ENCODE data around the gene PRDM5. TPM values are rescaled to one million over a fixed set of nuclear protein-coding genes. Genes with fewer than 3 reads are reported as not detected.

Gene PRDM5
- total RNA-seq, 1 donor from 2014 or later: 6.5 TPM

- H3K4me3 Mint-ChIP-seq (ENCODE audit: unreplicated experiment): no peak overlapping the region
- Histone ChIP-seq H3K9me3 (ENCODE audit: insufficient read depth, low read depth, low read length) (no peaks in the 10 kb centered on the region), H2AFZ (ENCODE audit: low read depth, low read length) (no peak overlapping the region), H3K4me1 (ENCODE audit: insufficient read depth, low read length) (no peaks in the 10 kb centered on the region), H3K27me3 (ENCODE audit: insufficient read depth, low read length) (no peaks in the 10 kb centered on the region), H3K4me2 (ENCODE audit: low read length) (no peak overlapping the region), H3K9ac (ENCODE audit: low read length) (no peak overlapping the region), H3K36me3 (ENCODE audit: insufficient read depth, low read length) (no peaks in the 10 kb centered on the region), H3K79me2 (ENCODE audit: insufficient read depth, low read length) (no peaks in the 10 kb centered on the region), H3K27ac (ENCODE audit: low read depth, low read length) (no peak overlapping the region), H4K20me1 (ENCODE audit: insufficient read depth, low read length) (no peaks in the 10 kb centered on the region), H3K4me3 (ENCODE audit: insufficient read depth, low read depth, low read length) (no peak overlapping the region)
- H3K4me1 Mint-ChIP-seq (ENCODE audit: low read depth, unreplicated experiment): peaks cover 29% of the 10 kb centered on the region
- no peaks in the 10 kb centered on the region for H3K9me3 Mint-ChIP-seq (ENCODE audit: unreplicated experiment)
- TF ChIP-seq CTCF (IDR thresholded peaks at IDR 0.05; ENCODE audit: insufficient read depth, low read depth, low read length) (no peak), EZH2 (IDR thresholded peaks at IDR 0.05; ENCODE audit: insufficient read depth, low read length) (no peak)
- H3K27me3 Mint-ChIP-seq (ENCODE audit: low read depth, unreplicated experiment): no peaks in the 10 kb centered on the region
- FAIRE-seq (no peak), DNase-seq (ENCODE audit: low read depth) (peak; percentile 54)
- no peak overlapping the region for H3K27ac Mint-ChIP-seq (ENCODE audit: unreplicated experiment)
- H3K36me3 Mint-ChIP-seq (ENCODE audit: low read depth, unreplicated experiment): no peaks in the 10 kb centered on the region
Measured at GRCh38 chr4:120694973-120695372, 227.6 kb downstream of the PRDM5 start.

- H3K79me2 ChIP-seq (ENCODE audit: insufficient read depth, low read length): no peaks in the 10 kb centered on the region
- no peak overlapping the region for H3K9ac ChIP-seq (ENCODE audit: low read length)
- H3K4me3 ChIP-seq (ENCODE audit: insufficient read depth, low read depth, low read length): no peak overlapping the region
- no peak overlapping the region for H3K27ac ChIP-seq (ENCODE audit: low read depth, low read length)
- TF ChIP-seq CTCF (IDR thresholded peaks at IDR 0.05; ENCODE audit: insufficient read depth, low read depth, low read length) (no peak), EZH2 (IDR thresholded peaks at IDR 0.05; ENCODE audit: insufficient read depth, low read length) (no peak)
- H3K4me3 Mint-ChIP-seq (ENCODE audit: unreplicated experiment): peak overlapping the region; percentile 16
- H3K27me3 Mint-ChIP-seq (ENCODE audit: low read depth, unreplicated experiment): no peaks in the 10 kb centered on the region
- no peak for DNase-seq (ENCODE audit: low read depth)
- H4K20me1 ChIP-seq (ENCODE audit: insufficient read depth, low read length): no peaks in the 10 kb centered on the region
- no peaks in the 10 kb centered on the region for H3K36me3 Mint-ChIP-seq (ENCODE audit: low read depth, unreplicated experiment)
- no peaks in the 10 kb centered on the region for H3K36me3 ChIP-seq (ENCODE audit: insufficient read depth, low read length)
- no peaks in the 10 kb centered on the region for H3K4me1 ChIP-seq (ENCODE audit: insufficient read depth, low read length)
- H3K27me3 ChIP-seq (ENCODE audit: insufficient read depth, low read length): no peaks in the 10 kb centered on the region
- H3K27ac Mint-ChIP-seq (ENCODE audit: unreplicated experiment): peak overlapping the region; percentile 10
- H2AFZ ChIP-seq (ENCODE audit: low read depth, low read length): no peak overlapping the region
- no peak for FAIRE-seq
- H3K9me3 Mint-ChIP-seq (ENCODE audit: unreplicated experiment): no peaks in the 10 kb centered on the region
- no peaks in the 10 kb centered on the region for H3K9me3 ChIP-seq (ENCODE audit: insufficient read depth, low read depth, low read length)
- no peak overlapping the region for H3K4me2 ChIP-seq (ENCODE audit: low read length)
- H3K4me1 Mint-ChIP-seq (ENCODE audit: low read depth, unreplicated experiment): peaks cover 29% of the 10 kb centered on the region
Measured at GRCh38 chr4:120693816-120694215, 228.7 kb downstream of the PRDM5 start.

- H3K9ac ChIP-seq (ENCODE audit: low read length): peak overlapping the region; percentile 9
- H3K4me2 ChIP-seq (ENCODE audit: low read length): peak overlapping the region; percentile 5
- peak; percentile 85 for DNase-seq (ENCODE audit: low read depth)
Measured at GRCh38 chr4:120692964-120693363, 229.6 kb downstream of the PRDM5 start.

More at GRCh38 chr4:120692964-120693363, 229.6 kb downstream of the PRDM5 start:
- Histone ChIP-seq H3K27ac (ENCODE audit: low read depth, low read length) (peak overlapping the region; percentile 20), H3K36me3 (ENCODE audit: insufficient read depth, low read length) (no peaks in the 10 kb centered on the region), H2AFZ (ENCODE audit: low read depth, low read length) (no peak overlapping the region), H3K4me3 (ENCODE audit: insufficient read depth, low read depth, low read length) (no peak overlapping the region), H3K79me2 (ENCODE audit: insufficient read depth, low read length) (no peaks in the 10 kb centered on the region), H3K4me1 (ENCODE audit: insufficient read depth, low read length) (no peaks in the 10 kb centered on the region), H3K9me3 (ENCODE audit: insufficient read depth, low read depth, low read length) (no peaks in the 10 kb centered on the region), H4K20me1 (ENCODE audit: insufficient read depth, low read length) (no peaks in the 10 kb centered on the region), H3K27me3 (ENCODE audit: insufficient read depth, low read length) (no peaks in the 10 kb centered on the region)
- Mint-ChIP-seq H3K27ac (ENCODE audit: unreplicated experiment) (peak overlapping the region; percentile 85), H3K36me3 (ENCODE audit: low read depth, unreplicated experiment) (no peaks in the 10 kb centered on the region), H3K4me1 (ENCODE audit: low read depth, unreplicated experiment) (peaks cover 29% of the 10 kb centered on the region), H3K9me3 (ENCODE audit: unreplicated experiment) (no peaks in the 10 kb centered on the region), H3K27me3 (ENCODE audit: low read depth, unreplicated experiment) (no peaks in the 10 kb centered on the region), H3K4me3 (ENCODE audit: unreplicated experiment) (no peak overlapping the region)
- TF ChIP-seq EZH2 (IDR thresholded peaks at IDR 0.05; ENCODE audit: insufficient read depth, low read length) (no peak), CTCF (IDR thresholded peaks at IDR 0.05; ENCODE audit: insufficient read depth, low read depth, low read length) (no peak)
- peak; percentile 67 for FAIRE-seq
